ENCODE results near the gene COQ5. TPM values are rescaled to one million over a fixed set of nuclear protein-coding genes. Genes with fewer than 3 reads are reported as not detected.
A peak's percentile ranks its signal among the peaks of the same experiment; 100 is the strongest.

COQ5 gene
- total RNA-seq, 1 donor from 2014 or later, result 28.5 TPM

- H3K36me3 Mint-ChIP-seq, result peaks cover 24% of the 10 kb centered on the region
- TF ChIP-seq CTCF (IDR thresholded peaks at IDR 0.05; ENCODE audit: unreplicated experiment), result no peak
- H3K27ac Mint-ChIP-seq, result peak overlapping the region; percentile 22
Observed at GRCh38 chr12:120500581-120500980, 28.4 kb downstream of the COQ5 start.

GRCh38 chr12:120498870-120499515 lies 30.0 kb downstream of the COQ5 start:
- Mint-ChIP-seq H3K4me1 (peaks cover 29% of the 10 kb centered on the region), H3K27ac (no peak overlapping the region), H3K36me3 (peaks cover 24% of the 10 kb centered on the region), H3K4me3 (peak overlapping the region; percentile 89), H3K9me3 (no peaks in the 10 kb centered on the region), H3K27me3 (ENCODE audit: low read depth) (no peaks in the 10 kb centered on the region)
- TF ChIP-seq CTCF (IDR thresholded peaks at IDR 0.05; ENCODE audit: unreplicated experiment), result no peak
- no peak for DNase-seq (ENCODE audit: low spot score in 2 of 2, unreplicated experiment in 2 of 2)

More at GRCh38 chr12:120500581-120500980, 28.4 kb downstream of the COQ5 start:
- Mint-ChIP-seq H3K27me3 (ENCODE audit: low read depth) (no peaks in the 10 kb centered on the region), H3K4me1 (peaks cover 19% of the 10 kb centered on the region), H3K9me3 (no peaks in the 10 kb centered on the region), H3K4me3 (no peak overlapping the region)
- no peak for DNase-seq (ENCODE audit: low spot score in 2 of 2, unreplicated experiment in 2 of 2)

- peaks cover 29% of the 10 kb centered on the region for H3K4me1 Mint-ChIP-seq
- peak overlapping the region; percentile 96 for H3K27ac Mint-ChIP-seq
Observed at GRCh38 chr12:120497524-120498150, 31.3 kb downstream of the COQ5 start.

GRCh38 chr12:120496413-120497340 lies 32.3 kb downstream of the COQ5 start:
- Mint-ChIP-seq H3K9me3 (no peaks in the 10 kb centered on the region), H3K27me3 (ENCODE audit: low read depth) (no peaks in the 10 kb centered on the region), H3K36me3 (peaks cover 14% of the 10 kb centered on the region), H3K4me3 (peak overlapping the region; percentile 89), H3K27ac (peak overlapping the region; percentile 96), H3K4me1 (peaks cover 29% of the 10 kb centered on the region)
- no peak for TF ChIP-seq CTCF (IDR thresholded peaks at IDR 0.05; ENCODE audit: unreplicated experiment)
- peak; percentile 21 to 61 for DNase-seq (ENCODE audit: low spot score in 2 of 2, unreplicated experiment in 2 of 2)

More at GRCh38 chr12:120497524-120498150, 31.3 kb downstream of the COQ5 start:
- H3K4me3 Mint-ChIP-seq, result peak overlapping the region; percentile 89
- no peaks in the 10 kb centered on the region for H3K9me3 Mint-ChIP-seq
- no peak for TF ChIP-seq CTCF (IDR thresholded peaks at IDR 0.05; ENCODE audit: unreplicated experiment)
- DNase-seq (ENCODE audit: low spot score in 2 of 2, unreplicated experiment in 2 of 2), result no peak
- H3K27me3 Mint-ChIP-seq (ENCODE audit: low read depth), result no peaks in the 10 kb centered on the region
- H3K36me3 Mint-ChIP-seq, result peaks cover 14% of the 10 kb centered on the region

GRCh38 chr12:120495731-120496412 lies 33.1 kb downstream of the COQ5 start, which contains the start of gene DYNLL1:
DYNLL1 (plus strand) TSS chr12:120496113; CDS start chr12:120496422, 309 bp downstream.
- Mint-ChIP-seq H3K4me3 (peak within 1 kb of the TSS; percentile 89), H3K4me1 (peaks cover 29% of the 10 kb centered on the region), H3K27ac (peak within 1 kb of the TSS; percentile 96), H3K36me3 (peaks cover 14% of the 10 kb centered on the region), H3K9me3 (no peaks in the 10 kb centered on the region), H3K27me3 (ENCODE audit: low read depth) (no peaks in the 10 kb centered on the region)
- TF ChIP-seq CTCF (IDR thresholded peaks at IDR 0.05; ENCODE audit: unreplicated experiment), result no peak
- peak; percentile 92 to 99 for DNase-seq (ENCODE audit: low spot score in 2 of 2, unreplicated experiment in 2 of 2)
